ENCODE results near the gene AXL.

DNA sequence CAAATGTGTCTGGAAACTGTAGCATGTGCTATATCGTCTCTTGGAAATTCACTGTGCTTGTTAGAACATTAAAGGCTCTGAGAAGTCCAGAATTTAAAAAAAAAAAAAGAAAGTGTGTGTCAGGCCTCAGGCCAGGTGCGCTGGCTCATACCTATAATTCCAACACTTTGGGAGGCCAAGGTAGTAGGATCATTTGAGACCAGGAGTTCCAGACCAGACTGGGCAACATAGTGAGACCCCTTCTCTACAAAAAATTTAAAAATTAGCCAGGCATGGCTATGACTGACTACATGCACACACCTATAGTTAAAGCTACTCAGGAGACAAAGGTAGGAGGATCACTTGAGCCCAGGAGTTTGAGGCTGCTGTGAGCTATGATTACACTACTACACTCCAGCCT, 50.0 kb downstream of the AXL start:
- TF ChIP-seq, protein P1, sequence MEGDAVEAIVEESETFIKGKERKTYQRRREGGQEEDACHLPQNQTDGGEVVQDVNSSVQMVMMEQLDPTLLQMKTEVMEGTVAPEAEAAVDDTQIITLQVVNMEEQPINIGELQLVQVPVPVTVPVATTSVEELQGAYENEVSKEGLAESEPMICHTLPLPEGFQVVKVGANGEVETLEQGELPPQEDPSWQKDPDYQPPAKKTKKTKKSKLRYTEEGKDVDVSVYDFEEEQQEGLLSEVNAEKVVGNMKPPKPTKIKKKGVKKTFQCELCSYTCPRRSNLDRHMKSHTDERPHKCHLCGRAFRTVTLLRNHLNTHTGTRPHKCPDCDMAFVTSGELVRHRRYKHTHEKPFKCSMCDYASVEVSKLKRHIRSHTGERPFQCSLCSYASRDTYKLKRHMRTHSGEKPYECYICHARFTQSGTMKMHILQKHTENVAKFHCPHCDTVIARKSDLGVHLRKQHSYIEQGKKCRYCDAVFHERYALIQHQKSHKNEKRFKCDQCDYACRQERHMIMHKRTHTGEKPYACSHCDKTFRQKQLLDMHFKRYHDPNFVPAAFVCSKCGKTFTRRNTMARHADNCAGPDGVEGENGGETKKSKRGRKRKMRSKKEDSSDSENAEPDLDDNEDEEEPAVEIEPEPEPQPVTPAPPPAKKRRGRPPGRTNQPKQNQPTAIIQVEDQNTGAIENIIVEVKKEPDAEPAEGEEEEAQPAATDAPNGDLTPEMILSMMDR (IDR thresholded peaks at IDR 0.05), result no peak
- TF ChIP-seq POLR2A (IDR thresholded peaks at IDR 0.05), result no peak

Data from right lobe of liver (tissue), 4 donors.